Parathyroid adenoma (tissue), 2 donors: ENCODE data around the gene LILRB2.
A peak's percentile ranks its signal among the peaks of the same experiment; 100 is the strongest.

Source experiments
- H2AFZ ChIP-seq: fragments of 300-600 bp; sonication (generic); one replicate; pipeline ENCODE4 v1.7.0; 2017; ENCODE audit warnings: antibody characterized with exemption, mild to moderate bottlenecking
- H3K27ac ChIP-seq: fragments of 300-600 bp; sonication (generic); one replicate; pipeline ENCODE4 v1.7.0; 2017
- H3K27me3 ChIP-seq: fragments of 300-600 bp; sonication (generic); one replicate; pipeline ENCODE4 v1.7.0; 2017; ENCODE audit warnings: low read length; ENCODE audit not compliant: control insufficient read depth, insufficient read depth
- H3K36me3 ChIP-seq: fragments of 300-600 bp; sonication (generic); one replicate; pipeline ENCODE4 v1.7.0; 2017; ENCODE audit warnings: low read length; ENCODE audit not compliant: control insufficient read depth, insufficient read depth
- H3K4me1 ChIP-seq: fragments of 300-600 bp; sonication (generic); one replicate; pipeline ENCODE4 v1.7.0; 2017; ENCODE audit warnings: control low read depth
- H3K4me2 ChIP-seq: fragments of 300-600 bp; sonication (generic); one replicate; pipeline ENCODE4 v1.7.0; 2017; ENCODE audit warnings: low read length
- H3K4me3 ChIP-seq: fragments of 300-600 bp; sonication (generic); one replicate; pipeline ENCODE4 v1.7.0; 2017; ENCODE audit warnings: low read depth, low read length
- H3K79me2 ChIP-seq: fragments of 300-600 bp; sonication (generic); one replicate; pipeline ENCODE4 v1.7.0; 2017; ENCODE audit warnings: control low read depth
- H3K9ac ChIP-seq: fragments of 300-600 bp; sonication (generic); one replicate; pipeline ENCODE4 v1.7.0; 2017; ENCODE audit warnings: mild to moderate bottlenecking
- H3K9me3 ChIP-seq: fragments of 300-600 bp; sonication (generic); one replicate; pipeline ENCODE4 v1.7.0; 2017; ENCODE audit warnings: low read length; ENCODE audit not compliant: control insufficient read depth
- TF ChIP-seq, protein P1 (sequence below): fragments of 300-600 bp; sonication (generic); IDR thresholded peaks from one replicate; pipeline ENCODE4 v1.7.0; 2017; ENCODE audit warnings: antibody characterized with exemption, mild to moderate bottlenecking
- donor health status: primary hyperparathyroidism.

Gene LILRB2

DNA sequence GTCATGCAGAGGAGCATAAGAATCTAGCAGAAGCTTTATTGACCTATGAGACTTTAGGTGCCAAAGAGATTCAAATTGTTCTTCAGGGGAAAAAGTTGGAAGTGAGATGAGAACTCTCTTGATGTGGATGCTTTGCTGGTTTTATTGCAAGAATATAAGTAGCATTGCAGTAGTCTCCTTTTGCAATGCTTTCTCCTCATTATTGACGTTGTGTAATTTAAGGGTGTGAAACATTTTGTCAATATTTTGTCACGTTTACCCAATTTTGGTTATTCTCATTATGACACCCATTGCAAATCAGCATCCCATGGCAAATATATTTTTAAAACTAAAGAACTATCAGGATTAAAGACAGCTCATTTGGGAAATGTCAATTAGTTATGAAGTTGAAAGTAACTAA is 12.0 kb downstream of the LILRB2 start:
- Histone ChIP-seq H3K4me2 (no peak overlapping the region), H3K27me3 (no peaks in the 10 kb centered on the region), H3K79me2 (no peaks in the 10 kb centered on the region), H3K9ac (no peak overlapping the region), H3K4me3 (no peak overlapping the region), H2AFZ (no peak overlapping the region), H3K36me3 (no peaks in the 10 kb centered on the region), H3K27ac (no peak overlapping the region), H3K9me3 (no peaks in the 10 kb centered on the region), H3K4me1 (no peaks in the 10 kb centered on the region)
- TF ChIP-seq, protein P1, sequence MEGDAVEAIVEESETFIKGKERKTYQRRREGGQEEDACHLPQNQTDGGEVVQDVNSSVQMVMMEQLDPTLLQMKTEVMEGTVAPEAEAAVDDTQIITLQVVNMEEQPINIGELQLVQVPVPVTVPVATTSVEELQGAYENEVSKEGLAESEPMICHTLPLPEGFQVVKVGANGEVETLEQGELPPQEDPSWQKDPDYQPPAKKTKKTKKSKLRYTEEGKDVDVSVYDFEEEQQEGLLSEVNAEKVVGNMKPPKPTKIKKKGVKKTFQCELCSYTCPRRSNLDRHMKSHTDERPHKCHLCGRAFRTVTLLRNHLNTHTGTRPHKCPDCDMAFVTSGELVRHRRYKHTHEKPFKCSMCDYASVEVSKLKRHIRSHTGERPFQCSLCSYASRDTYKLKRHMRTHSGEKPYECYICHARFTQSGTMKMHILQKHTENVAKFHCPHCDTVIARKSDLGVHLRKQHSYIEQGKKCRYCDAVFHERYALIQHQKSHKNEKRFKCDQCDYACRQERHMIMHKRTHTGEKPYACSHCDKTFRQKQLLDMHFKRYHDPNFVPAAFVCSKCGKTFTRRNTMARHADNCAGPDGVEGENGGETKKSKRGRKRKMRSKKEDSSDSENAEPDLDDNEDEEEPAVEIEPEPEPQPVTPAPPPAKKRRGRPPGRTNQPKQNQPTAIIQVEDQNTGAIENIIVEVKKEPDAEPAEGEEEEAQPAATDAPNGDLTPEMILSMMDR = no peak

GRCh38 chr19:54266133-54266532 is 14.8 kb downstream of the LILRB2 start:
- Histone ChIP-seq H3K9me3 (no peaks in the 10 kb centered on the region), H3K27me3 (no peaks in the 10 kb centered on the region), H3K36me3 (no peaks in the 10 kb centered on the region), H3K4me2 (no peak overlapping the region), H3K27ac (no peak overlapping the region), H3K4me1 (no peaks in the 10 kb centered on the region), H3K9ac (no peak overlapping the region), H3K79me2 (no peaks in the 10 kb centered on the region), H2AFZ (no peak overlapping the region), H3K4me3 (no peak overlapping the region)
- TF ChIP-seq, protein P1 = peak; percentile 74

- Histone ChIP-seq H3K36me3 (no peaks in the 10 kb centered on the region), H3K4me2 (no peak overlapping the region), H3K4me3 (no peak overlapping the region), H3K9ac (no peak overlapping the region), H3K9me3 (no peaks in the 10 kb centered on the region), H3K27me3 (no peaks in the 10 kb centered on the region), H3K79me2 (no peaks in the 10 kb centered on the region), H3K4me1 (no peaks in the 10 kb centered on the region), H2AFZ (no peak overlapping the region), H3K27ac (no peak overlapping the region)
- TF ChIP-seq, protein P1 = no peak
These were observed 18.4 kb downstream of the LILRB2 start for GRCh38 chr19:54262470-54262869.

GRCh38 chr19:54262066-54262465 is 18.8 kb downstream of the LILRB2 start:
- H3K79me2 ChIP-seq = no peaks in the 10 kb centered on the region
- no peak overlapping the region for H3K4me3 ChIP-seq
- H2AFZ ChIP-seq = no peak overlapping the region
- H3K9me3 ChIP-seq = no peaks in the 10 kb centered on the region
- no peak overlapping the region for H3K4me2 ChIP-seq
- no peaks in the 10 kb centered on the region for H3K36me3 ChIP-seq
- no peaks in the 10 kb centered on the region for H3K27me3 ChIP-seq
- H3K27ac ChIP-seq = no peak overlapping the region
- TF ChIP-seq, protein P1 = no peak
- H3K4me1 ChIP-seq = no peaks in the 10 kb centered on the region
- no peak overlapping the region for H3K9ac ChIP-seq

DNA sequence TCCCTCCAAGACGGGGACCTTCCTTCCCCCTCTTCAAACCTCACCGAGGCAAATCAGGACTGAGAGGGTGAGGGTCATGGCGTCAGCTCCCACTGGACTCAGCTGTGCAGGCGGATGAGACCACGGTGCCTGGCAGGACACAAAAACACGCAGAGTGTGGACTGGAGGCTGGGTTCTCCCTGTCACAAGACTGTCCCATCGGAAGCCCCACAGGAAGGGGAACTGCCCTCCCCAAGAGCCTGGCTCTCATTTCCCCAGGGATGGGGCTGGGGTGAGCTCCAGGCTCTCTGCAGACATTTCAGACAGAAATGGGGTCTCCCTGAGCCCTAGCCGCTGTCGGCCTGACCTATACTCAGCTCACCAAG is 23.8 kb downstream of the LILRB2 start, which contains the start of gene LILRB5:
LILRB5 (minus strand) TSS at position 158 of the 365 bp plus-strand sequence; CDS start at position 78, 80 bp downstream.
- Histone ChIP-seq H3K27ac (no peak within 1 kb of the TSS), H3K79me2 (no peaks in the 10 kb centered on the region), H2AFZ (no peak within 1 kb of the TSS), H3K4me3 (no peak within 1 kb of the TSS), H3K27me3 (no peaks in the 10 kb centered on the region), H3K36me3 (no peaks in the 10 kb centered on the region), H3K4me2 (no peak within 1 kb of the TSS), H3K9ac (no peak within 1 kb of the TSS), H3K4me1 (no peaks in the 10 kb centered on the region), H3K9me3 (no peaks in the 10 kb centered on the region)
- TF ChIP-seq, protein P1 = no peak
